OCI-LY1 (cell line): Measurements from ENCODE around the gene F2R.

Source experiments
- EZH2 ChIP-seq: fragments of 200-600 bp; sonication (generic), shearing (Covaris generic); IDR thresholded peaks from 2 replicates; pipeline ENCODE4 v1.8.0; 2017; ENCODE audit warnings: borderline replicate concordance, mixed run types, mild to moderate bottlenecking, antibody characterized with exemption, low read length, moderate library complexity, mixed read lengths
- TF ChIP-seq, protein P1 (sequence below): fragments of 200-600 bp; sonication (generic), shearing (Covaris generic); IDR thresholded peaks from 2 replicates; pipeline ENCODE4 v1.5.1; 2017; ENCODE audit warnings: mild to moderate bottlenecking, antibody characterized with exemption, low read length, moderate library complexity, mixed read lengths

DNA sequence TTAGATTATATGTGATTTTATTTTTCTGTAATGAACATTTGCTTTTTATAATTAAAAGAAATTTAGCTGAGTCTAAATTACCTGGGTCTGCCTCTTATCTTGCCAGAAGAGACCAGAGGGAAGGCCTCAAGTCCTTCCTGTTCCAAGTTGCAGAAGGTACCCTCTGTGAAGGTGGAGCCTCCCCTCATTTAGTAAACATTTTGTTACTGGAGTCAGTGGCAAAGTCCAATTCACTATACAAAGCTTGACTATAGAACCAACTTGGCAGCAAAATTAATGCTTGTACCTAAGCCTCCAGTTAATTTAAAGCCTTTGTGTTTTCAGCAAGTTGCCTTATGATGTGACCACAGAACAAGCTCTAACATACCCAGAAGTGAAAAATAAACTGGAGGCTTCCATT lies 42.8 kb upstream of the F2R start:
- TF ChIP-seq, protein P1, sequence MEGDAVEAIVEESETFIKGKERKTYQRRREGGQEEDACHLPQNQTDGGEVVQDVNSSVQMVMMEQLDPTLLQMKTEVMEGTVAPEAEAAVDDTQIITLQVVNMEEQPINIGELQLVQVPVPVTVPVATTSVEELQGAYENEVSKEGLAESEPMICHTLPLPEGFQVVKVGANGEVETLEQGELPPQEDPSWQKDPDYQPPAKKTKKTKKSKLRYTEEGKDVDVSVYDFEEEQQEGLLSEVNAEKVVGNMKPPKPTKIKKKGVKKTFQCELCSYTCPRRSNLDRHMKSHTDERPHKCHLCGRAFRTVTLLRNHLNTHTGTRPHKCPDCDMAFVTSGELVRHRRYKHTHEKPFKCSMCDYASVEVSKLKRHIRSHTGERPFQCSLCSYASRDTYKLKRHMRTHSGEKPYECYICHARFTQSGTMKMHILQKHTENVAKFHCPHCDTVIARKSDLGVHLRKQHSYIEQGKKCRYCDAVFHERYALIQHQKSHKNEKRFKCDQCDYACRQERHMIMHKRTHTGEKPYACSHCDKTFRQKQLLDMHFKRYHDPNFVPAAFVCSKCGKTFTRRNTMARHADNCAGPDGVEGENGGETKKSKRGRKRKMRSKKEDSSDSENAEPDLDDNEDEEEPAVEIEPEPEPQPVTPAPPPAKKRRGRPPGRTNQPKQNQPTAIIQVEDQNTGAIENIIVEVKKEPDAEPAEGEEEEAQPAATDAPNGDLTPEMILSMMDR: no peak
- TF ChIP-seq EZH2: no peak
